WTC11 (cell line): ENCODE data around the gene SERPINA6.

Experiments
- CTCF ChIP-seq: fragments of 200-600 bp; IDR thresholded peaks from 2 replicates; pipeline ENCODE4 v1.8.0; 2022; ENCODE audit warnings: antibody characterized with exemption
- FOXJ3 ChIP-seq: sonication (generic); formaldehyde crosslinking; IDR thresholded peaks from 2 replicates; pipeline ENCODE4 v1.9.0; 2021; ENCODE audit warnings: missing genetic modification reagents, mild to moderate bottlenecking, borderline replicate concordance
- PRDM15 ChIP-seq: sonication (generic); formaldehyde crosslinking; IDR thresholded peaks from 2 replicates; pipeline ENCODE4 v1.8.0; 2022; ENCODE audit warnings: missing genetic modification reagents
- SMAD3 ChIP-seq: sonication (generic); formaldehyde crosslinking; IDR thresholded peaks from 2 replicates; pipeline ENCODE4 v1.8.0; 2022; ENCODE audit warnings: missing genetic modification reagents, mild to moderate bottlenecking, borderline replicate concordance
- SP1 ChIP-seq: sonication (generic); formaldehyde crosslinking; conservative IDR thresholded peaks from 2 replicates; pipeline ENCODE4 v1.8.1; 2022; ENCODE audit warnings: missing genetic modification reagents
- ZNF263 ChIP-seq: sonication (generic); formaldehyde crosslinking; IDR thresholded peaks from 2 replicates; pipeline ENCODE4 v1.8.1; 2022; ENCODE audit warnings: low read depth, mild to moderate bottlenecking, moderate library complexity, missing genetic modification reagents

- no peak for TF ChIP-seq SMAD3
- TF ChIP-seq PRDM15 (CRISPR knock-in tag): no peak
- TF ChIP-seq FOXJ3 (CRISPR knock-in tag): no peak
- no peak; the same call in 1 of the 2 replicates for TF ChIP-seq CTCF
- TF ChIP-seq SP1: no peak
- TF ChIP-seq ZNF263 (CRISPR knock-in tag): no peak
These were observed 49.0 kb upstream of the SERPINA6 start for GRCh38 chr14:94372021-94372605.
